DOHH2 (cell line): ENCODE results near the gene SLC29A3.

ENCODE experiments used
- EZH2phosphoT487 ChIP-seq: fragments of 200-600 bp; sonication (generic); IDR thresholded peaks from 2 replicates; pipeline ENCODE4 v1.6.1; 2017; ENCODE audit warnings: borderline replicate concordance, mild to moderate bottlenecking, antibody characterized with exemption, low read length, moderate library complexity, mixed read lengths
- TF ChIP-seq, protein P1 (sequence below): fragments of 200-600 bp; sonication (generic); IDR thresholded peaks from one replicate; pipeline ENCODE4 v1.5.1; 2014; ENCODE audit warnings: antibody characterized with exemption, mild to moderate bottlenecking, low read depth, low read length; ENCODE audit not compliant: poor library complexity, severe bottlenecking

DNA sequence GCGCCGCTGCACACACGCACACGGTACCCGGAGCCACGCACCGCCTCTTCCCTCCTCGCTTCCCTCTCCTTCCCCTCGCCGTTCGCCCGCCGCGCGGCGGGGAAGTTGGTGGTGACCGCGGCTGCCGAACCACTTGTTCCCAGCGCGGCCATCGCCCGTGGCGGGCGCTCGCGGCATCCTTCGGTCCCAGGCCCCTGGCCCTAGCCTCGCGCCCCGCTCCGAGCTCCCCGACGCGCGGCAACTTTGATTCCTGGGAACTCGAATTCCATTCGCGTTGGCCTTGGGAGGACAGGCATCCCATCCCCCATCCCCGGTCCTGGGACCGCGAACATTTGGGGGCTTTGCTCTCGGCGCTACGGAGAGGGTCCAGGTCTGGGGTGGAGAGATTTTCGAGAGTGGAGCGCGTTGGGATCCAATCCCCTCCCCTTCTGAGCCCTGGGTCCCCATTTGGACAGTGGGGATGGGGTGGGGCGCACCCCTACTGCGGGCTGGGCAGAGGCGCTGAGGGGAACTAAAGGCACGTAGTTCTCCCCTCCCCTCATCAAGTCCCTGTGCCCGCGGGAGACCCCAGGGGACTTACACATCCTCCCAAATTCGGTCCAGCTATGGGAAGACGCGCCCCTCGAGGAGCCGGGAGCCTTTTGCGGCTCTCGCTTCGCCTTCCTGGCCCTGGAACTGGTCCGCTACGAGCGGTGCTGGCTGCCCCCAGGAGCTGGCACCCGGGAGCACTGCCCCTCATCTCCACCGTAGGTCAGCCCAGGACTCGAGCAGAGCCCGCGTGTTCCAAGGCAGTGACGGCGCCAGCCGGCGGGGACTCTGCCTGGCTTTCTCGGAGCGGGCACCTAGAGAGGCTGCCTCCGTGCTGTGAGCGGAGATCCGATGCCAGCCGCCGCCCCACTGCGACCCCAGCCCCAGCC, 78.5 kb downstream of the SLC29A3 start:
- TF ChIP-seq, protein P1, sequence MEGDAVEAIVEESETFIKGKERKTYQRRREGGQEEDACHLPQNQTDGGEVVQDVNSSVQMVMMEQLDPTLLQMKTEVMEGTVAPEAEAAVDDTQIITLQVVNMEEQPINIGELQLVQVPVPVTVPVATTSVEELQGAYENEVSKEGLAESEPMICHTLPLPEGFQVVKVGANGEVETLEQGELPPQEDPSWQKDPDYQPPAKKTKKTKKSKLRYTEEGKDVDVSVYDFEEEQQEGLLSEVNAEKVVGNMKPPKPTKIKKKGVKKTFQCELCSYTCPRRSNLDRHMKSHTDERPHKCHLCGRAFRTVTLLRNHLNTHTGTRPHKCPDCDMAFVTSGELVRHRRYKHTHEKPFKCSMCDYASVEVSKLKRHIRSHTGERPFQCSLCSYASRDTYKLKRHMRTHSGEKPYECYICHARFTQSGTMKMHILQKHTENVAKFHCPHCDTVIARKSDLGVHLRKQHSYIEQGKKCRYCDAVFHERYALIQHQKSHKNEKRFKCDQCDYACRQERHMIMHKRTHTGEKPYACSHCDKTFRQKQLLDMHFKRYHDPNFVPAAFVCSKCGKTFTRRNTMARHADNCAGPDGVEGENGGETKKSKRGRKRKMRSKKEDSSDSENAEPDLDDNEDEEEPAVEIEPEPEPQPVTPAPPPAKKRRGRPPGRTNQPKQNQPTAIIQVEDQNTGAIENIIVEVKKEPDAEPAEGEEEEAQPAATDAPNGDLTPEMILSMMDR, result no peak
- TF ChIP-seq EZH2phosphoT487, result no peak
